ENCODE measurements around the gene IYD. TPM values are rescaled to one million over a fixed set of nuclear protein-coding genes. Genes with fewer than 3 reads are reported as not detected.
A peak's percentile ranks its signal among the peaks of the same experiment; 100 is the strongest.

The IYD gene
- total RNA-seq, 1 donor from 2014 or later, result not detected

DNA sequence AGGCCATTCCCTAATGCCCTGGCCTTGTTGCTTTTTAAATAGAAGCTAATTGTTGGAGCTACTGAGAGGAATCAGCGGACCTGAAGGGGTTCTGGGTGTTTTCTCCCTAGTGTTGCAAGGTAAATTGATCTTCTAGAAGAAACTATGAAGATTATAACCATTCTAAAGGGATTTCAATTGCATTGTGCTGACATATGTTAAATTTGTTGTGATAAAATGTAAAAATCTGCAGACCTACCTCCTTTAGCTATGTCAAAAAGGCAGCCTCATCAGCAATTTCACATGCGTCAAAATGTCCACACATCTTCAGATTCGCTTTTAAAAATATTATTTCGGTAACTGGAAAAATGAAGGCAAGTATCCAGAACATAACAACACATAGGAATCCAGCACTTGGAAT lies 44.4 kb downstream of the IYD start:
- no peak for DNase-seq (ENCODE audit: low spot score)
- Mint-ChIP-seq H3K36me3 (ENCODE audit: low read depth) (no peaks in the 10 kb centered on the region), H3K27me3 (ENCODE audit: low read depth) (peaks cover 53% of the 10 kb centered on the region), H3K4me1 (ENCODE audit: low read depth) (peaks cover 30% of the 10 kb centered on the region), H3K9me3 (no peaks in the 10 kb centered on the region), H3K4me3 (ENCODE audit: low read depth) (no peak overlapping the region), H3K27ac (no peak overlapping the region)
- intact Hi-C loops (cut with micrococcal nuclease), result loop anchor here (10.0 kb wide), 1 partner anchor 478 kb away; no protein-coding TSS in a partner anchor

DNA sequence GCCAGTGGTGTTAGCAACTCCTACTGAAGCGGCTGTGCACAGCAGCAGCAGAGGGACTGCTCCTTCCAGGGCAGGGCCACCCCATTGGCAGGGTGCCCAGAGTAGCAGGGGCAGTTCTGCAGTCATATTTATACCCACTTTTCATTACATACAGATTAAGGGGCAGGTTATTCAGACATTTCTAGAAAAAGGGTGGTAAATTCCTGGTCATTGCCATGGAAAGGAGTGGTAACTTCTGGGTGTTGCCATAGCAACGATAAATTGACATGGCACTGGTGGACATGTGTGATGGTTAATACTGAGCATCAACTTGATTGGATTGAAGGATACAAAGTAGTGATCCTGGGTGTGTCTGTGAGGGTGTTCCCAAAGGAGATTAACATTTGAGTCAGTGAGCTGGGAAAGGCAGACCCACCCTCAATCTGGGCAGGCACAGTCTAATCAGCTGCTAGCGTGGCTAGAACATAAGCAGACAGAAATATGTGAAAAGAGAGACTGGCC lies 45.0 kb downstream of the IYD start:
- DNase-seq (ENCODE audit: low spot score), result no peak
- H3K27me3 Mint-ChIP-seq (ENCODE audit: low read depth), result peaks cover 50% of the 10 kb centered on the region
- peaks cover 36% of the 10 kb centered on the region for H3K4me1 Mint-ChIP-seq (ENCODE audit: low read depth)
- no peaks in the 10 kb centered on the region for H3K9me3 Mint-ChIP-seq
- no peaks in the 10 kb centered on the region for H3K36me3 Mint-ChIP-seq (ENCODE audit: low read depth)
- H3K4me3 Mint-ChIP-seq (ENCODE audit: low read depth), result no peak overlapping the region
- intact Hi-C loops (cut with micrococcal nuclease), result loop anchor here (10.0 kb wide), 1 partner anchor 479 kb away; no protein-coding TSS in a partner anchor
- H3K27ac Mint-ChIP-seq, result no peak overlapping the region

DNA sequence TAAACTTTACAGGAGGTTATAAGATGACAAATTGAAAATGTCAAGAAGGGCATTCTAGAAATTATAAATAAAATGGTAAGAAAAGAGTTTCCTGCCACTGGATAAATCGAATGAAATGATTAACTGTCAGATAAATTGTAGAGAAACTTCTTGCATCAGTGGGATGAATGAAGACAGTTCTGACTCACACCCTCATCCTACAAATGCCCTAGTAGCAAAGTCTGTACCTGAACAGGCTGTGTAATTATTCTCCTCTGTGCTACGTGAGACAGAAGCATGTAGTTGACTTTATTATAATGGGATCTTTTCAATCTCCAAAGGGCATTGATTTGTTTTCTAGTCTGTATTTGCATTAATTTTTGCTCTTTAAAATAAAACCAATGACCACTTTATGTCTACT lies 47.3 kb downstream of the IYD start:
- peaks cover 46% of the 10 kb centered on the region for H3K4me1 Mint-ChIP-seq (ENCODE audit: low read depth)
- DNase-seq (ENCODE audit: low spot score), result no peak
- intact Hi-C loops (cut with micrococcal nuclease), result loop anchor here (5.0 to 10.0 kb wide), 7 partner anchors 159 to 1756 kb away; no protein-coding TSS in a partner anchor
- peaks cover 3% of the 10 kb centered on the region for H3K36me3 Mint-ChIP-seq (ENCODE audit: low read depth)
- peaks cover 15% of the 10 kb centered on the region for H3K9me3 Mint-ChIP-seq
- H3K27ac Mint-ChIP-seq, result peak overlapping the region; percentile 66
- no peak overlapping the region for H3K4me3 Mint-ChIP-seq (ENCODE audit: low read depth)
- peaks cover 51% of the 10 kb centered on the region for H3K27me3 Mint-ChIP-seq (ENCODE audit: low read depth)

- H3K27ac Mint-ChIP-seq, result peak overlapping the region; percentile 38
- H3K4me1 Mint-ChIP-seq (ENCODE audit: low read depth), result peaks cover 47% of the 10 kb centered on the region
- intact Hi-C loops (cut with micrococcal nuclease), result loop anchor here (5.0 to 10.0 kb wide), 7 partner anchors 160 to 1755 kb away; no protein-coding TSS in a partner anchor
- DNase-seq (ENCODE audit: low spot score), result no peak
- peaks cover 40% of the 10 kb centered on the region for H3K27me3 Mint-ChIP-seq (ENCODE audit: low read depth)
- H3K9me3 Mint-ChIP-seq, result peaks cover 15% of the 10 kb centered on the region
- no peak overlapping the region for H3K4me3 Mint-ChIP-seq (ENCODE audit: low read depth)
- H3K36me3 Mint-ChIP-seq (ENCODE audit: low read depth), result peaks cover 3% of the 10 kb centered on the region
These were observed 48.4 kb downstream of the IYD start for GRCh38 chr6:150417250-150417649.

- Mint-ChIP-seq H3K36me3 (ENCODE audit: low read depth) (peaks cover 3% of the 10 kb centered on the region), H3K4me3 (ENCODE audit: low read depth) (peak overlapping the region; percentile 72), H3K27ac (peak overlapping the region; percentile 80), H3K4me1 (ENCODE audit: low read depth) (peaks cover 47% of the 10 kb centered on the region), H3K9me3 (peaks cover 15% of the 10 kb centered on the region), H3K27me3 (ENCODE audit: low read depth) (peaks cover 33% of the 10 kb centered on the region)
- intact Hi-C loops (cut with micrococcal nuclease), result loop anchor here (1.0 to 10.0 kb wide), 9 partner anchors 73 to 1754 kb away; no protein-coding TSS in a partner anchor
- peak; percentile 26 for DNase-seq (ENCODE audit: low spot score)
These were observed 49.4 kb downstream of the IYD start for GRCh38 chr6:150417899-150418826.

DNA sequence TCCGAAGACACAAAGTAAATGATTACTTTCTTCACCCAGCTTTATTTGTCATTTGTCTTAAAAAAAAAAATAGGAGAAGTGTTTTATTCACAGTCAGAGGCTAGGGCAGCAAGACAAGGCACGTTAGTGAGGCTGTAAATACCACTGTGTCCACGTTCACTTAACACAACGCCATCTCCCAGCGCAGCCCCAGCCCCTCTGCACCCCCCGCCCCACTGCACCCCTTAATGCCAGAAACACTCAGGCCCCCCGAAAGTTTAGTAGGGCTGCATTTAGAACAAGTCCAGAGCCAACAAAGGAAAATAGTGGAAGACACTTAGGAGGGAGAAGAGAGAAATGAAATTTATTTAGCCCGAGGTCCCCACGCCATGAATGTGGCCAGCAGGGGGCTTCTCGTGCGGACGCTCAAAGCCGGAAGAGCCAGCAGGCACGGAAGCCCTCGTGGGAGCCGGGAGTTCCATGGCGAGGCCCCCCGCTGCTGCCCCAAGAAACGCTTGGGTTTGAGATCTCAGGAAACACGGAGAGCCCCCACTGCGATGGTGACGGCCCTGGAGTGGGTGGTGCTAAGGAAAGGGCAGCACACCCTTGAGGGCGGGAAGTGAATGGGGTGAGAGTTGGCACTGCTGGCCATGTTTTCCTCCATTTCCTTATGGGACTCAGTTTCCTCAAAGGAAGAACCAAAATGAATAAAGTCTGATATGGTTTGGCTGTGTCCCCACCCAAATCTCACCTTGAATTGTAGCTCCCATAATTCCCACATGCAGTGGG lies 50.2 kb downstream of the IYD start:
- peaks cover 27% of the 10 kb centered on the region for H3K27me3 Mint-ChIP-seq (ENCODE audit: low read depth)
- peaks cover 15% of the 10 kb centered on the region for H3K9me3 Mint-ChIP-seq
- intact Hi-C loops (cut with micrococcal nuclease), result loop anchor here (1.0 to 10.0 kb wide), 9 partner anchors 72 to 1753 kb away; no protein-coding TSS in a partner anchor
- DNase-seq (ENCODE audit: low spot score), result peak; percentile 15
- peaks cover 3% of the 10 kb centered on the region for H3K36me3 Mint-ChIP-seq (ENCODE audit: low read depth)
- peaks cover 47% of the 10 kb centered on the region for H3K4me1 Mint-ChIP-seq (ENCODE audit: low read depth)
- H3K27ac Mint-ChIP-seq, result peak overlapping the region; percentile 80
- peak overlapping the region; percentile 72 for H3K4me3 Mint-ChIP-seq (ENCODE audit: low read depth)

GRCh38 chr6:150420428-150420827 lies 51.6 kb downstream of the IYD start:
- H3K9me3 Mint-ChIP-seq, result peaks cover 15% of the 10 kb centered on the region
- intact Hi-C loops (cut with micrococcal nuclease), result no loop called here
- no peak overlapping the region for H3K4me3 Mint-ChIP-seq (ENCODE audit: low read depth)
- H3K36me3 Mint-ChIP-seq (ENCODE audit: low read depth), result peaks cover 3% of the 10 kb centered on the region
- DNase-seq (ENCODE audit: low spot score), result no peak
- peaks cover 19% of the 10 kb centered on the region for H3K27me3 Mint-ChIP-seq (ENCODE audit: low read depth)
- H3K4me1 Mint-ChIP-seq (ENCODE audit: low read depth), result peaks cover 41% of the 10 kb centered on the region
- no peak overlapping the region for H3K27ac Mint-ChIP-seq

DNA sequence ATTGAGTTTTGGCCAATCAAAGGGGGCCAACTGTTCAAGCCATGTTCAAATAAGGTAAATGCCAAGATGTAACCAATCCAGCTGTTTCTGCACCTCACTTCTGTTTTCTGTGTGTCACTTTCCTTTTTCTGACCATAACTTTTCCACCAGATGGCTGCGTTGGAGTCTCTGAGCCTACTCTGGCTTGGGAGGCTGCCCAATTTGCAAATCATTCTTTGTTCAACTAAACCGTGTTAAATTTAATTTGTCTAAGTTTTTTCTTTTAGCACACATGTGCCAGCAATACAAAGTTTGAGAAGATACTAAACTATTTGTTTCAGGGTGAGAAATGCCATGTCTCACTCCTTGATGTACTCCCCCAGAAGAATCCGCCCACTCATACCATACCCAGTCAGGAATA lies 52.1 kb downstream of the IYD start:
- H3K4me3 Mint-ChIP-seq (ENCODE audit: low read depth), result no peak overlapping the region
- H3K27me3 Mint-ChIP-seq (ENCODE audit: low read depth), result peaks cover 16% of the 10 kb centered on the region
- H3K27ac Mint-ChIP-seq, result no peak overlapping the region
- intact Hi-C loops (cut with micrococcal nuclease), result no loop called here
- H3K36me3 Mint-ChIP-seq (ENCODE audit: low read depth), result peaks cover 3% of the 10 kb centered on the region
- DNase-seq (ENCODE audit: low spot score), result no peak
- H3K4me1 Mint-ChIP-seq (ENCODE audit: low read depth), result peaks cover 36% of the 10 kb centered on the region
- H3K9me3 Mint-ChIP-seq, result peaks cover 15% of the 10 kb centered on the region

GRCh38 chr6:150425508-150425907 lies 56.7 kb downstream of the IYD start:
- intact Hi-C loops (cut with micrococcal nuclease), result no loop called here
- Mint-ChIP-seq H3K4me1 (ENCODE audit: low read depth) (peaks cover 4% of the 10 kb centered on the region), H3K9me3 (peaks cover 4% of the 10 kb centered on the region), H3K36me3 (ENCODE audit: low read depth) (no peaks in the 10 kb centered on the region), H3K27me3 (ENCODE audit: low read depth) (peaks cover 11% of the 10 kb centered on the region), H3K4me3 (ENCODE audit: low read depth) (no peak overlapping the region), H3K27ac (no peak overlapping the region)
- DNase-seq (ENCODE audit: low spot score), result no peak

- Mint-ChIP-seq H3K36me3 (ENCODE audit: low read depth) (no peaks in the 10 kb centered on the region), H3K4me3 (ENCODE audit: low read depth) (no peak overlapping the region), H3K4me1 (ENCODE audit: low read depth) (peaks cover under 1% of the 10 kb centered on the region), H3K27ac (no peak overlapping the region), H3K27me3 (ENCODE audit: low read depth) (peaks cover 5% of the 10 kb centered on the region), H3K9me3 (no peaks in the 10 kb centered on the region)
- no peak for DNase-seq (ENCODE audit: low spot score)
- intact Hi-C loops (cut with micrococcal nuclease), result no loop called here
These were observed 57.4 kb downstream of the IYD start for GRCh38 chr6:150426198-150426597.

GRCh38 chr6:150427037-150427602 lies 58.3 kb downstream of the IYD start:
- DNase-seq (ENCODE audit: low spot score), result no peak
- peaks cover 6% of the 10 kb centered on the region for H3K27me3 Mint-ChIP-seq (ENCODE audit: low read depth)
- no peaks in the 10 kb centered on the region for H3K4me1 Mint-ChIP-seq (ENCODE audit: low read depth)
- intact Hi-C loops (cut with micrococcal nuclease), result no loop called here
- H3K9me3 Mint-ChIP-seq, result no peaks in the 10 kb centered on the region
- H3K36me3 Mint-ChIP-seq (ENCODE audit: low read depth), result no peaks in the 10 kb centered on the region
- H3K4me3 Mint-ChIP-seq (ENCODE audit: low read depth), result no peak overlapping the region
- no peak overlapping the region for H3K27ac Mint-ChIP-seq

DNA sequence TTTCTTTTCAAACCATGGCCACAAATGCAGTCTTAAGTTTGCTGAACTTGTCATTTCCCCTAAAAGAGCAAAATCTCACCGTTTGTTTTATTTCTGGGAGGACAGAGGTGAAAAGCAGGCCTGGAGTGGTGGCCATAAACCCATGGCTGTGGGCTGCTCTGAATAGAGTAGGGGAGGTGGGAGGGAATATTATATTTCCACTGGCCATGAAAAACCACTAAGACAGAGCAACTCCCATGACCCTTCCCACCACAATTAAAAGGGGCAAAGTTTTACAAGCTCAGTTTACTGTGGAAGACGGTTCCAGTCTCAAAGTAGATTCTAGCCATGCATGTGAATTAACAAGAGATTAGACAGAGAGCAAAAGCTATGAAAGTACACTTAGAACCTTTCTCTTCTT lies 59.0 kb downstream of the IYD start:
- H3K4me3 Mint-ChIP-seq (ENCODE audit: low read depth), result no peak overlapping the region
- H3K9me3 Mint-ChIP-seq, result no peaks in the 10 kb centered on the region
- H3K27me3 Mint-ChIP-seq (ENCODE audit: low read depth), result peaks cover 9% of the 10 kb centered on the region
- no peak overlapping the region for H3K27ac Mint-ChIP-seq
- H3K4me1 Mint-ChIP-seq (ENCODE audit: low read depth), result no peaks in the 10 kb centered on the region
- no peak for DNase-seq (ENCODE audit: low spot score)
- intact Hi-C loops (cut with micrococcal nuclease), result no loop called here
- no peaks in the 10 kb centered on the region for H3K36me3 Mint-ChIP-seq (ENCODE audit: low read depth)
